BLaER1 (cell line): ENCODE data around the gene IRF2BP2.
A peak's percentile ranks its signal among the peaks of the same experiment; 100 is the strongest.
"Not testable (repeated sequence)": the region's sequence is repeated elsewhere in the genome, so short reads cannot be mapped to it uniquely, and the experiment has no call there.

Experiments
- H3K27ac ChIP-seq: shearing (Covaris generic); formaldehyde crosslinking; 2 replicates; pipeline ENCODE4 v1.8.1; 2022
- H3K27me3 ChIP-seq: shearing (Covaris generic); formaldehyde crosslinking; 2 replicates; pipeline ENCODE4 v1.8.1; 2022
- H3K36me3 ChIP-seq: shearing (Covaris generic); formaldehyde crosslinking; 2 replicates; pipeline ENCODE4 v1.8.1; 2022
- H3K4me1 ChIP-seq: shearing (Covaris generic); formaldehyde crosslinking; 2 replicates; pipeline ENCODE4 v1.8.1; 2022
- H3K4me2 ChIP-seq: shearing (Covaris generic); formaldehyde crosslinking; 2 replicates; pipeline ENCODE4 v1.8.1; 2022
- H3K4me3 ChIP-seq: shearing (Covaris generic); formaldehyde crosslinking; 2 replicates; pipeline ENCODE4 v1.8.1; 2022
- H3K9ac ChIP-seq: shearing (Covaris generic); formaldehyde crosslinking; 2 replicates; pipeline ENCODE4 v1.8.1; 2022
- H3K9me3 ChIP-seq: shearing (Covaris generic); formaldehyde crosslinking; 2 replicates; pipeline ENCODE4 v1.8.1; 2022
- H4K20me1 ChIP-seq: shearing (Covaris generic); formaldehyde crosslinking; 2 replicates; pipeline ENCODE4 v1.8.1; 2022
- Cebpa-rat ChIP-seq: shearing (Covaris generic); IDR thresholded peaks from 2 replicates; pipeline ENCODE4 v1.8.1; 2022

The IRF2BP2 gene

GRCh38 chr1:234638832-234639799, 29.1 kb upstream of the IRF2BP2 start:
- Histone ChIP-seq H3K4me1 (no peaks in the 10 kb centered on the region), H3K9me3 (no peaks in the 10 kb centered on the region), H3K27ac (no peak overlapping the region), H4K20me1 (no peaks in the 10 kb centered on the region), H3K9ac (no peak overlapping the region), H3K4me2 (no peak overlapping the region), H3K36me3 (no peaks in the 10 kb centered on the region), H3K4me3 (no peak overlapping the region), H3K27me3 (no peaks in the 10 kb centered on the region)
- TF ChIP-seq Cebpa-rat, result no peak

GRCh38 chr1:234634922-234635321, 24.9 kb upstream of the IRF2BP2 start:
- not testable (repeated sequence) for H3K4me1 ChIP-seq, H3K4me2 ChIP-seq, H3K4me3 ChIP-seq, H4K20me1 ChIP-seq, H3K27ac ChIP-seq, H3K9me3 ChIP-seq, H3K9ac ChIP-seq, H3K27me3 ChIP-seq, H3K36me3 ChIP-seq

- Histone ChIP-seq H3K27me3 (no peaks in the 10 kb centered on the region), H3K4me1 (no peaks in the 10 kb centered on the region), H3K9ac (no peak overlapping the region), H3K9me3 (no peaks in the 10 kb centered on the region), H3K36me3 (no peaks in the 10 kb centered on the region), H4K20me1 (no peaks in the 10 kb centered on the region), H3K4me2 (no peak overlapping the region), H3K27ac (no peak overlapping the region), H3K4me3 (no peak overlapping the region)
- no peak for TF ChIP-seq Cebpa-rat
These were observed 24.4 kb upstream of the IRF2BP2 start for GRCh38 chr1:234634387-234634786.

GRCh38 chr1:234633246-234634003, 23.4 kb upstream of the IRF2BP2 start:
- Histone ChIP-seq H3K4me2 (no peak overlapping the region), H3K9me3 (no peaks in the 10 kb centered on the region), H4K20me1 (no peaks in the 10 kb centered on the region), H3K4me3 (no peak overlapping the region), H3K4me1 (no peaks in the 10 kb centered on the region), H3K27ac (no peak overlapping the region), H3K36me3 (no peaks in the 10 kb centered on the region), H3K9ac (no peak overlapping the region), H3K27me3 (no peaks in the 10 kb centered on the region)
- no peak for TF ChIP-seq Cebpa-rat

GRCh38 chr1:234632225-234632624, 22.2 kb upstream of the IRF2BP2 start:
- Histone ChIP-seq H3K27me3 (no peaks in the 10 kb centered on the region), H3K4me2 (no peak overlapping the region), H3K4me1 (no peaks in the 10 kb centered on the region), H3K9me3 (no peaks in the 10 kb centered on the region), H3K36me3 (no peaks in the 10 kb centered on the region), H4K20me1 (no peaks in the 10 kb centered on the region), H3K9ac (no peak overlapping the region), H3K4me3 (no peak overlapping the region), H3K27ac (no peak overlapping the region)
- TF ChIP-seq Cebpa-rat, result no peak

GRCh38 chr1:234631721-234632125, 21.7 kb upstream of the IRF2BP2 start:
- Histone ChIP-seq H3K27ac (no peak overlapping the region), H3K4me2 (no peak overlapping the region), H3K9me3 (no peaks in the 10 kb centered on the region), H3K36me3 (no peaks in the 10 kb centered on the region), H4K20me1 (no peaks in the 10 kb centered on the region), H3K4me1 (no peaks in the 10 kb centered on the region), H3K9ac (no peak overlapping the region), H3K27me3 (no peaks in the 10 kb centered on the region), H3K4me3 (no peak overlapping the region)
- no peak for TF ChIP-seq Cebpa-rat

GRCh38 chr1:234629026-234629425, 19.0 kb upstream of the IRF2BP2 start:
- Histone ChIP-seq H3K4me1 (peaks cover 18% of the 10 kb centered on the region), H3K27ac (no peak overlapping the region), H4K20me1 (no peaks in the 10 kb centered on the region), H3K27me3 (no peaks in the 10 kb centered on the region), H3K4me2 (no peak overlapping the region), H3K36me3 (no peaks in the 10 kb centered on the region), H3K4me3 (no peak overlapping the region), H3K9me3 (no peaks in the 10 kb centered on the region), H3K9ac (no peak overlapping the region)
- no peak for TF ChIP-seq Cebpa-rat

- H3K4me1 ChIP-seq, result peaks cover 20% of the 10 kb centered on the region
- H3K9me3 ChIP-seq, result no peaks in the 10 kb centered on the region
- H3K4me3 ChIP-seq, result no peak overlapping the region
- H3K9ac ChIP-seq, result no peak overlapping the region
- H3K27me3 ChIP-seq, result no peaks in the 10 kb centered on the region
- no peak for TF ChIP-seq Cebpa-rat
- no peak overlapping the region for H3K4me2 ChIP-seq
- no peaks in the 10 kb centered on the region for H3K36me3 ChIP-seq
- H3K27ac ChIP-seq, result no peak overlapping the region
- H4K20me1 ChIP-seq, result no peaks in the 10 kb centered on the region
These were observed 18.1 kb upstream of the IRF2BP2 start for GRCh38 chr1:234628089-234628488.

GRCh38 chr1:234627009-234627950, 17.3 kb upstream of the IRF2BP2 start:
- Histone ChIP-seq H3K36me3 (no peaks in the 10 kb centered on the region), H4K20me1 (no peaks in the 10 kb centered on the region), H3K4me3 (no peak overlapping the region), H3K27me3 (no peaks in the 10 kb centered on the region), H3K4me1 (peaks cover 22% of the 10 kb centered on the region), H3K9me3 (no peaks in the 10 kb centered on the region), H3K27ac (no peak overlapping the region), H3K9ac (no peak overlapping the region), H3K4me2 (no peak overlapping the region)
- TF ChIP-seq Cebpa-rat, result peak; percentile 96; the same call in 1 of the 2 replicates
